Keratinocyte (primary cell): Measurements from ENCODE around the gene AFTPH. TPM values are rescaled to one million over a fixed set of nuclear protein-coding genes. Genes with fewer than 3 reads are reported as not detected.

Experiments
- DNase-seq: peaks from one replicate; pipeline ENCODE4 v3.0.0-alpha.2; 2011; ENCODE audit warnings: low read depth, missing footprints, low spot score
- FAIRE-seq: peaks from 2 replicates; lab custom pipeline; 2011; peaks lifted over from hg19 to GRCh38; lab: Jason Lieb, UNC
- H2AFZ ChIP-seq: 2 replicates; pipeline ENCODE4 v1.6.0; 2012; ENCODE audit warnings: low read length, control low read depth, inconsistent platforms; ENCODE audit not compliant: control insufficient read depth
- H3K27ac ChIP-seq: 2 replicates; pipeline ENCODE4 v1.5.1; 2011; ENCODE audit warnings: low read length; ENCODE audit not compliant: control insufficient read depth, insufficient read depth
- H3K27me3 ChIP-seq: 3 replicates; pipeline ENCODE4 v1.6.0; 2011; ENCODE audit warnings: low read length; ENCODE audit not compliant: control insufficient read depth, insufficient read depth; ENCODE audit errors: extremely low read depth
- H3K36me3 ChIP-seq, 2 experiments: 2 replicates in 1 of 2; 3 replicates in 1 of 2; pipeline ENCODE4 v1.5.1; 2011; ENCODE audit warnings: low read length in 2 of 2, mild to moderate bottlenecking in 1 of 2; ENCODE audit not compliant: control insufficient read depth in 2 of 2, insufficient read depth in 2 of 2; ENCODE audit errors: extremely low read depth in 1 of 2
- H3K4me1 ChIP-seq: 3 replicates; pipeline ENCODE4 v1.5.1; 2011; ENCODE audit warnings: low read length; ENCODE audit not compliant: control insufficient read depth, insufficient read depth; ENCODE audit errors: extremely low read depth
- H3K4me2 ChIP-seq: 3 replicates; pipeline ENCODE4 v1.6.0; 2011; ENCODE audit warnings: low read depth, low read length; ENCODE audit not compliant: control insufficient read depth, insufficient read depth; ENCODE audit errors: extremely low read depth
- H3K4me3 ChIP-seq, 3 experiments: fragments of 200-600 bp in 1 of 3; sonication (generic) in 1 of 3; 2 replicates in 2 of 3; 3 replicates in 1 of 3; pipeline ENCODE4 v1.5.1; 2011 to 2016; ENCODE audit warnings: low read length in 3 of 3, mild to moderate bottlenecking in 3 of 3, control low read depth in 2 of 3, inconsistent platforms in 1 of 3, low read depth in 1 of 3, mixed read lengths in 1 of 3, mixed run types in 1 of 3, moderate library complexity in 1 of 3; ENCODE audit not compliant: control insufficient read depth in 2 of 3, insufficient read depth in 2 of 3; ENCODE audit errors: extremely low read depth in 1 of 3
- H3K79me2 ChIP-seq: 2 replicates; pipeline ENCODE4 v1.6.0; 2012; ENCODE audit warnings: low read length; ENCODE audit not compliant: control insufficient read depth, insufficient read depth
- H3K9ac ChIP-seq: 3 replicates; pipeline ENCODE4 v1.6.0; 2011; ENCODE audit warnings: low read length; ENCODE audit not compliant: control insufficient read depth, insufficient read depth; ENCODE audit errors: extremely low read depth
- H3K9me1 ChIP-seq: 3 replicates; pipeline ENCODE4 v1.6.0; 2011; ENCODE audit warnings: low read length; ENCODE audit not compliant: control insufficient read depth, insufficient read depth; ENCODE audit errors: extremely low read depth
- H3K9me3 ChIP-seq: 2 replicates; pipeline ENCODE4 v1.5.1; 2012; ENCODE audit warnings: low read depth, low read length; ENCODE audit not compliant: control insufficient read depth
- H4K20me1 ChIP-seq: 3 replicates; pipeline ENCODE4 v1.6.0; 2011; ENCODE audit warnings: low read length; ENCODE audit not compliant: control insufficient read depth, insufficient read depth; ENCODE audit errors: extremely low read depth
- EZH2 ChIP-seq: IDR thresholded peaks from one replicate; pipeline ENCODE4 v1.6.1; 2012; ENCODE audit warnings: inconsistent platforms, mild to moderate bottlenecking, low read length, moderate library complexity
- dilution Hi-C: fragments of 300-500 bp; cut with MboI; formaldehyde crosslinking; loops from one replicate; pipeline ENCODE4 v1.7.0; 2020; ENCODE audit warnings: low sequenced_read_pairs; ENCODE audit not compliant: extremely low pct_ligation_motif_present
- polyA plus RNA-seq, 5 experiments: library from polyadenylated mRNA; depleted of rRNA in 3 of 5; stranded (reverse) in 3 of 5; stranded (forward) in 1 of 5; unstranded in 1 of 5; fragments of >200 nt; gene quantifications; 1 replicate in 1 of 5; 2 replicates in 3 of 5; 3 replicates in 1 of 5; pipeline versions ENCODE4 v1.2.1 to v1.2.3, GENCODE V29; 2011 to 2012; ENCODE audit warnings: missing spikeins in 2 of 5, low read depth in 1 of 5, low replicate concordance in 1 of 5
- TF ChIP-seq, protein P1 (sequence below), 3 experiments: IDR thresholded peaks in 1 of 3; conservative IDR thresholded peaks in 1 of 3; optimal IDR thresholded peaks in 1 of 3; 2 replicates in 2 of 3; 3 replicates in 1 of 3; pipeline versions ENCODE3 to v1.5.1; 2011; ENCODE audit warnings: low read length in 3 of 3, mild to moderate bottlenecking in 3 of 3, moderate library complexity in 2 of 3, control low read depth in 1 of 3, inconsistent platforms in 1 of 3; ENCODE audit not compliant: insufficient read depth in 2 of 3; ENCODE audit errors: extremely low read depth in 1 of 3

Gene AFTPH
- polyA plus RNA-seq, 1 donor (not counting 4 experiments of a cell fraction or from before 2014, with no cell fraction given), result 28.3 TPM

DNA sequence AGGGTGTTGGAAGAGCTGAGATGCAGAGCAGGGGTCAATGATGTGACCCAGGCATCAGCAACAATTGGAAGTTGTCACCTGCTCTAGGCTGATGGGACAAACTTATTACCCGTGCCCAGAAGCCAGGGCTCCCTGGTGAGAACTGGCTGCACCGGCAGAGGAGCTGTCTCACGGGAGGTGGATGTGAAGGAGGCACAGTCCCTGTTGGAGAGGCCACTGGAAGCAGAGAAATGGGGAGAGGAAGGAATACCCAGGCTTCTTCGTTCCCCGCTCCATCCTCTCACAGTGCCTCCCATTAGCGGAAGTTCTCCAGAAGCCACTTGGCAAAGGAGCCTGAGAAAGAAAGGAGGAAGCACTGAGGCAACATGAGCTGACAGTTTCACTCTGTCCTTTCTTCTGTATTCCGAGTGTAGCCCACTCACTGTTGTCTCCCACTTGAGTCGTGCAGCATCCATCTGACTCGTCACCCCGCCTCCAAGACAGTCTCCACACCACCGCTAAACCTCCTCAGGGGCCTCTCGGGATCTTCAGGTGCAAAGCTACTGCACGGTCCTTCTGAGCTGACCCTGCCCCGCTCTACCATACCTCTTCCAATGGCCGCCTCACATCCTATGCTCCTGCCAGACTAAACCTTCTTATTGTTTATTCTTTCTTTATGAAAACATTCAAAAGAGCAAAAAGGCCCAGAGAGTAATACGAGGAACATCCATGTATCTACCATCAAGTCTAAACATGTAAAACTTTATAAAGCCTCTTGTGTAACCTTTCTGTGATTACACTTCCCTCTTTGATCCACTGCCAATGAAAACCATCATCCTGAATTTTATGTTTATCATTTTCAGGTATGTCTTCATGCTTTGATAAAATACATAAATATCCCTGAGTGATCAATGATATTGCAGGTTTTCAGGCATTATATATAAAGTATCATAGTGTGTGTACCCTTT, 19.1 kb upstream of the AFTPH start:
- no peaks in the 10 kb centered on the region for H3K36me3 ChIP-seq
- TF ChIP-seq EZH2, result no peak
- H3K27me3 ChIP-seq, result no peaks in the 10 kb centered on the region
- no peak overlapping the region for H3K4me3 ChIP-seq
- H3K4me1 ChIP-seq, result peaks cover 7% of the 10 kb centered on the region
- H3K9me1 ChIP-seq, result no peaks in the 10 kb centered on the region
- H3K9ac ChIP-seq, result no peak overlapping the region
- no peaks in the 10 kb centered on the region for H3K9me3 ChIP-seq
- FAIRE-seq, result no peak
- no peak for DNase-seq
- no peak overlapping the region for H3K4me2 ChIP-seq
- no peaks in the 10 kb centered on the region for H4K20me1 ChIP-seq
- dilution Hi-C loops, result no loop called here
- no peaks in the 10 kb centered on the region for H3K79me2 ChIP-seq
- no peak overlapping the region for H2AFZ ChIP-seq
- H3K27ac ChIP-seq, result no peak overlapping the region

DNA sequence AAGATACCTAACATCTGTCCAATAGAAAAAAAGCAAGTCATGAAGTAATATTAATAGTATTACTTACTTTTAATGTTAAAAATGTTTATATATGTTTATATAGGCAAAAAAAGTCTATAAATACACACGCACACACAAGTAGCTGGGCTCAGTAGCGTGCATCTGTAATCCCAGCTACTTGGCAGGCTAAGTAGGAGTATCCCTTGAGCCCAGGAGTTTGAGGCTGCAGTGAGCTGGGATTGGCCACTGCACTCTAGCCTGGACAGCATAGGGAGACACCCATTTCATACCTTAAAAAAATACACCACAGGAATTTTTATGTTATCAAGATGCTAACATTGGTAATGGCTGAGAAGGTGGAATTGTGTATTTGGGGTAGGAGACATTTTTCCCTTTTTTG, 17.4 kb upstream of the AFTPH start:
- FAIRE-seq, result no peak
- dilution Hi-C loops, result no loop called here
- H3K9ac ChIP-seq, result no peak overlapping the region
- H3K4me1 ChIP-seq, result peaks cover 7% of the 10 kb centered on the region
- H3K4me2 ChIP-seq, result no peak overlapping the region
- TF ChIP-seq EZH2, result no peak
- TF ChIP-seq, protein P1, sequence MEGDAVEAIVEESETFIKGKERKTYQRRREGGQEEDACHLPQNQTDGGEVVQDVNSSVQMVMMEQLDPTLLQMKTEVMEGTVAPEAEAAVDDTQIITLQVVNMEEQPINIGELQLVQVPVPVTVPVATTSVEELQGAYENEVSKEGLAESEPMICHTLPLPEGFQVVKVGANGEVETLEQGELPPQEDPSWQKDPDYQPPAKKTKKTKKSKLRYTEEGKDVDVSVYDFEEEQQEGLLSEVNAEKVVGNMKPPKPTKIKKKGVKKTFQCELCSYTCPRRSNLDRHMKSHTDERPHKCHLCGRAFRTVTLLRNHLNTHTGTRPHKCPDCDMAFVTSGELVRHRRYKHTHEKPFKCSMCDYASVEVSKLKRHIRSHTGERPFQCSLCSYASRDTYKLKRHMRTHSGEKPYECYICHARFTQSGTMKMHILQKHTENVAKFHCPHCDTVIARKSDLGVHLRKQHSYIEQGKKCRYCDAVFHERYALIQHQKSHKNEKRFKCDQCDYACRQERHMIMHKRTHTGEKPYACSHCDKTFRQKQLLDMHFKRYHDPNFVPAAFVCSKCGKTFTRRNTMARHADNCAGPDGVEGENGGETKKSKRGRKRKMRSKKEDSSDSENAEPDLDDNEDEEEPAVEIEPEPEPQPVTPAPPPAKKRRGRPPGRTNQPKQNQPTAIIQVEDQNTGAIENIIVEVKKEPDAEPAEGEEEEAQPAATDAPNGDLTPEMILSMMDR (optimal IDR thresholded peaks at IDR 0.05 in 1 of 3, IDR thresholded peaks at IDR 0.05 in 1 of 3, conservative IDR thresholded peaks at IDR 0.05 in 1 of 3; ENCODE audit: extremely low read depth in 1 of 3, insufficient read depth in 2 of 3, low read length in 3 of 3), result no peak
- no peaks in the 10 kb centered on the region for H3K9me1 ChIP-seq
- H3K27ac ChIP-seq, result no peak overlapping the region
- H3K79me2 ChIP-seq, result no peaks in the 10 kb centered on the region
- H2AFZ ChIP-seq, result no peak overlapping the region
- H3K27me3 ChIP-seq, result no peaks in the 10 kb centered on the region
- H3K9me3 ChIP-seq, result no peaks in the 10 kb centered on the region
- no peaks in the 10 kb centered on the region for H3K36me3 ChIP-seq
- no peaks in the 10 kb centered on the region for H4K20me1 ChIP-seq
- no peak overlapping the region for H3K4me3 ChIP-seq
- DNase-seq, result no peak
